HUES6 (cell line): ENCODE measurements around the gene PDE9A.

ENCODE experiments used
- H3K27ac ChIP-seq: 2 replicates; pipeline ENCODE4 v1.7.0; 2013; ENCODE audit warnings: low read depth, mild to moderate bottlenecking, low read length, inconsistent platforms
- H3K27me3 ChIP-seq: 2 replicates; pipeline ENCODE4 v1.6.1; 2013; ENCODE audit warnings: low read length; ENCODE audit not compliant: control insufficient read depth, insufficient read depth
- H3K36me3 ChIP-seq: 2 replicates; pipeline ENCODE4 v1.6.1; 2013; ENCODE audit warnings: low read length; ENCODE audit not compliant: control insufficient read depth, insufficient read depth
- H3K4me1 ChIP-seq: 2 replicates; pipeline ENCODE4 v1.6.1; 2013; ENCODE audit warnings: low read length; ENCODE audit not compliant: control insufficient read depth, insufficient read depth
- H3K4me3 ChIP-seq: 2 replicates; pipeline ENCODE4 v1.5.1; 2013; ENCODE audit warnings: low read depth, low read length
- H3K9ac ChIP-seq: one replicate; pipeline ENCODE4 v1.6.1; 2013; ENCODE audit warnings: mild to moderate bottlenecking, low read length
- H3K9me3 ChIP-seq: 2 replicates; pipeline ENCODE4 v1.6.1; 2013; ENCODE audit warnings: low read depth, low read length; ENCODE audit not compliant: control insufficient read depth, insufficient read depth

PDE9A gene

GRCh38 chr21:42736646-42737350, 83.4 kb downstream of the PDE9A start:
- Histone ChIP-seq H3K36me3 (peaks cover 42% of the 10 kb centered on the region), H3K27me3 (no peaks in the 10 kb centered on the region), H3K4me1 (peaks cover 16% of the 10 kb centered on the region), H3K27ac (no peak overlapping the region), H3K9me3 (no peaks in the 10 kb centered on the region), H3K4me3 (no peak overlapping the region), H3K9ac (no peak overlapping the region)

GRCh38 chr21:42737951-42738590, 84.7 kb downstream of the PDE9A start:
- H3K4me1 ChIP-seq: peaks cover 14% of the 10 kb centered on the region
- H3K9ac ChIP-seq: no peak overlapping the region
- H3K4me3 ChIP-seq: no peak overlapping the region
- peaks cover 39% of the 10 kb centered on the region for H3K36me3 ChIP-seq
- H3K9me3 ChIP-seq: no peaks in the 10 kb centered on the region
- no peak overlapping the region for H3K27ac ChIP-seq
- no peaks in the 10 kb centered on the region for H3K27me3 ChIP-seq

- H3K36me3 ChIP-seq: peaks cover 29% of the 10 kb centered on the region
- no peak overlapping the region for H3K4me3 ChIP-seq
- peaks cover 8% of the 10 kb centered on the region; the same call in 1 of the 2 replicates for H3K4me1 ChIP-seq
- H3K27me3 ChIP-seq: no peaks in the 10 kb centered on the region
- no peaks in the 10 kb centered on the region for H3K9me3 ChIP-seq
- H3K9ac ChIP-seq: no peak overlapping the region
- H3K27ac ChIP-seq: no peak overlapping the region
Observed at GRCh38 chr21:42739061-42739931, 85.9 kb downstream of the PDE9A start.

DNA sequence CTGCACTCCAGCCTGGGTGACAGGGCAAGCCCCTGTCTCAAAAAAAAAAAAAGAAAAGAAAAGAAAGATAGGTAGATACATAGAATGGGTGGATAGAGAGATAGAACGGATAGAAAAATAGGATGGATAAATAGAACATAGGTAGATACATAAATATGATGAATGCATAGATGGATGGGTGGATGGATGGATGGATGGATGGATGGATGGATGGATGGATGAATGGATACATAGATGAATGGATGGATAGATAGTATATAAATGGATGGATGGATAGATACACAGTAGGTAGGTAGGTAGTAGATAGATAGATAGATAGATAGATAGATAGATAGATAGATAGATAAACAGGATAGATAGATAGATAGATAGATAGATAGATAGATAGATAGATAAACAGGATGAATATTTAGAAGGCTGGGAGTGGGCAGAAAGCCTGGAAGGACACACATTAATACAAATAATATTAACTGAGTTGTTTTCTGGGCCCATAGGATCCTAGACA, 87.0 kb downstream of the PDE9A start:
- Histone ChIP-seq H3K4me3 (no peak overlapping the region), H3K4me1 (peaks cover 8% of the 10 kb centered on the region; the same call in 1 of the 2 replicates), H3K27me3 (no peaks in the 10 kb centered on the region), H3K27ac (no peak overlapping the region), H3K9ac (no peak overlapping the region), H3K36me3 (peaks cover 27% of the 10 kb centered on the region), H3K9me3 (no peaks in the 10 kb centered on the region)

DNA sequence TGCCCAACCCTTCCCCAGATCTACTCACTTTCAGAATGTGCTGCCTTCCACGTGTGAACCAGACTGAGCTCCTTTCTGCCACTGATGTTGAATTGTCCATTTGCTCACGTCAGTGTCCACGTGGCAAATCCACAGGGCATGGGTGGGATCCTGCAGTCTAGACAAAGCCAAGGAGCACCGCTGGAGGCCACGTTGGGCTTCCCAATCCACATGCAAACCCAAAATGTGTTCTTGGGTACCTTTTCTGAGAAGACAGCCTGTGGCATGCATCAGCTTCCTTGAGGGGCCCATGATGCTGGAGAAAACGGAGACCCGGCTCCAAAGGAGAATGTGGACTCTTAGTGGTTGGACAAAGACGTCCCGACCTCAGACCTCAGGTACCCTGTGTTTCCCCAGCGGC, 87.6 kb downstream of the PDE9A start:
- no peak overlapping the region for H3K4me3 ChIP-seq
- no peak overlapping the region for H3K27ac ChIP-seq
- H3K36me3 ChIP-seq: peaks cover 30% of the 10 kb centered on the region
- H3K9ac ChIP-seq: no peak overlapping the region
- H3K4me1 ChIP-seq: peaks cover 8% of the 10 kb centered on the region; the same call in 1 of the 2 replicates
- H3K27me3 ChIP-seq: no peaks in the 10 kb centered on the region
- H3K9me3 ChIP-seq: no peaks in the 10 kb centered on the region

DNA sequence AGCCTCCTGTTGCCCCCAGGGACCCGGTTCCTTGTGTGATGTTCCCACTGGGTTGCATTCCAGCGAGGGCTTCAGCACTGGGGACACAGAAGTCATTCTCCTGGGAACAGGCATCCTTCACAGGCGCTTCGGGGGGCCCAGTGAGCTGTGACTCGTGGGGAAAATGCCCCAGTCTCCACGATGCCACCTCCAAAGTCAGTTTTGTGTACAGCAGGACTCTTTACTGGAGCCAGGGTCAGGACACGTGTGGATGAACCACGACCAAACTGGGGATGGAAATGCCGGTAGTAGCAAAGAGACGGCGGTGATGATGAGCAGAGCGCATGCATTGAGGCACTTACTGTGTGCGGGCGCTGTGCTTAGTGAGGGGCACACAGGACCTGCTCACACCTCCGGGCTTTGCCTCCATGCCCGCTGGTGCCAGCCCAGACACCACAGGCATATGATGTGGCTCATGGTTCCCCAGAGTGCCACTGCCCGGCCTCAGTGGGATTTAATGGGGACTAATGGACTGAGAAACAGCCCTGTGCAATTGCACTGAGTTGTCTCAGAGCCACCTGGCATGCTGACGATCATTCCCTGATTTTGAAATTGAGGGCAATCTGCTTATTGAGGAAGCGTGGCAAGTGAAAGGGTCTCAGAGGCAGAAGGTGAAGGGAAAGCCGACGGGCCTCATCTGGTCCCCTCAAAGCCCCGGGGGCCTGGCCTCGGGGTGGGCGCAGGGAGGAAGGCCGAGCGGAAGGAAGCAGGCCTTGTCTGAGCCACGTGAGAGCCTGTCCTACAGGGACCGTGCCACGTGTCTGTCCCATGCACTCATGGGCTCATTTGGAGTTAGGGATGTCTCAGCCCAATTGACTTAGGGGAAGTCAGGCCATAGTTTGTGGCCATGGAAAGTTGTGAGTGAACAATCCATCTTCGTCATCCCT, 91.4 kb downstream of the PDE9A start:
- Histone ChIP-seq H3K4me3 (no peak overlapping the region), H3K9ac (no peak overlapping the region), H3K27me3 (no peaks in the 10 kb centered on the region), H3K4me1 (peaks cover 3% of the 10 kb centered on the region; the same call in 1 of the 2 replicates), H3K27ac (no peak overlapping the region), H3K9me3 (no peaks in the 10 kb centered on the region), H3K36me3 (peaks cover 21% of the 10 kb centered on the region)

DNA sequence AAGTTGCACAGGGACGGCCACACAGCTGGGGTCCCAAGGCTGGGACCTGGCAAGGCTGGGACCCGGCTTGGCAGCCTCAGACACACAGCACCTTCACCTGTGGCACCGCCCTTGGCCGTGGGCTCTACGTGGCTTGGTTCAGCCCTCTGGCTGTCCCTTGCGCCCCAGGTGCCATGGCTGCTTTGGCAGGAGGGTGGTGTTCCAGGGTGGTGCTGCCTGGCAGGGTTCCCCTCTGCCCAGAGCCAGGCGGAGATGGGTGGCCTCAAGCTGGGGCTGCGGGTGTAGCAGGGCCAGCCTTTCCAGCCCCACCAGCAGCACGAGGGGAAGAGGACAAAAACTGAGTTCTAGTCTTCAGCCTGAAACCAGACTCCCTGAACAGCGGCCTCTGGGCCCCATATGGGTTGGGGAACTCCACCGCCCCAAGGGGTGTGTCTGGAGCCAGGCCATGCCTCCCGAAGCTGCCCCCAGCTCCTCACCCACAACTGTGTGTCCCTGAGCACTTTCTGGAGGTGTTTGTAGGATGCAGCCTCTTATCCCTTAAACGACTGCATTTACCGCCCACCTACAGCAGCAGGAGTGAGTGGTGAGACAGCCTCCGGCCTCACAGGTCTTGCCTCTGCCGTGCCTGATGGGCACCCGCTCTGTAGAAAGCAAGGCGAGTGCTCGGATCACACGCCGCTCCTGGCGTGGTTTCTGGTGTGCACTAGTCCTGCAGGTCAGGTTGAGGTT, 92.3 kb downstream of the PDE9A start:
- H3K4me3 ChIP-seq: no peak overlapping the region
- H3K9me3 ChIP-seq: no peaks in the 10 kb centered on the region
- H3K27me3 ChIP-seq: no peaks in the 10 kb centered on the region
- H3K9ac ChIP-seq: no peak overlapping the region
- H3K36me3 ChIP-seq: peaks cover 21% of the 10 kb centered on the region
- H3K4me1 ChIP-seq: peaks cover 3% of the 10 kb centered on the region; the same call in 1 of the 2 replicates
- no peak overlapping the region for H3K27ac ChIP-seq

- Histone ChIP-seq H3K9me3 (no peaks in the 10 kb centered on the region), H3K9ac (no peak overlapping the region), H3K4me1 (peaks cover 3% of the 10 kb centered on the region; the same call in 1 of the 2 replicates), H3K4me3 (no peak overlapping the region), H3K27me3 (no peaks in the 10 kb centered on the region), H3K27ac (no peak overlapping the region), H3K36me3 (peaks cover 17% of the 10 kb centered on the region)
Observed at GRCh38 chr21:42746240-42746592, 92.8 kb downstream of the PDE9A start.

DNA sequence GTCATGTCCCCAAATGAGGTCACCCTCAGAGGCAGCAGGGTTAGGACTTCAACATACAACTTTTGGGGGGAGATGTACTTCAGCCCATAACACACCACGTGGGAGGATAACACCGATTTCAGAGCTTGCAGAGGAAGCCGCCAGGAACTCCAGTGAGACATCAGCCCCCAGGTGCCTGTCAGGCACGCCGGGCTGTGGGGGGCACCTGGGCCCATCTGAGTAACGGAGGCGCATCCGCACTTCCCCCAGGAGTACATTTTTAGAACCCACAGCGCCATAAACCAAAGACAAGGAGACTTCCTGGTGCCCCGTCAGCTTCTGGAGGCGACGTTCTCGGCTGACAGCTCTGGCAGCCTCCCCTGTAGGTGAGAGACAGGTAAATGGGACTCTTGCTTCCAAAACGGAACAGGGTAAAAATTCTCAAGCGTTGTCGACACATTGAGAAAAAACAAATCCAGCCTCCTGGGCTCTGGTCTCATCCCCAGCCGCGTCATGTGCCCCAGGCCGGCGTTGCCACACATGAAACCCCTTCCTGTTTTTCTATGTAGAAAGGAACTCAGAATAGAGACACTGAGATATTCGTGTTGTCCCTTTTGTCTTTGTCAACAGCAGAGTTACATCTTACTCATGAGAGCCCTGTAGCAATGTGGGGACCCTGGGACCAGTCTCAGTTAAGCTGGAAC, 93.3 kb downstream of the PDE9A start:
- no peaks in the 10 kb centered on the region for H3K27me3 ChIP-seq
- H3K4me3 ChIP-seq: no peak overlapping the region
- H3K4me1 ChIP-seq: peaks cover 3% of the 10 kb centered on the region; the same call in 1 of the 2 replicates
- H3K9me3 ChIP-seq: no peaks in the 10 kb centered on the region
- H3K27ac ChIP-seq: no peak overlapping the region
- H3K36me3 ChIP-seq: peaks cover 15% of the 10 kb centered on the region
- H3K9ac ChIP-seq: no peak overlapping the region
